ENCODE results near the gene PRPF40A. TPM values are rescaled to one million over a fixed set of nuclear protein-coding genes. Genes with fewer than 3 reads are reported as not detected.

Gene PRPF40A
- total and polyA plus RNA-seq, 2 of the 13 experiments (the other 11 are each of a cell fraction or from before 2014, with no cell fraction given) = 146 to 207 TPM

- no peak; the same call in 1 of the 2 replicates for TF ChIP-seq RNF219 (CRISPR knock-in tag; IDR thresholded peaks at IDR 0.05)
- peak; percentile 80 for TF ChIP-seq HNRNPK (IDR thresholded peaks at IDR 0.05; ENCODE audit: low read depth, low read length, poor library complexity, severe bottlenecking)
- TF ChIP-seq, protein P1, sequence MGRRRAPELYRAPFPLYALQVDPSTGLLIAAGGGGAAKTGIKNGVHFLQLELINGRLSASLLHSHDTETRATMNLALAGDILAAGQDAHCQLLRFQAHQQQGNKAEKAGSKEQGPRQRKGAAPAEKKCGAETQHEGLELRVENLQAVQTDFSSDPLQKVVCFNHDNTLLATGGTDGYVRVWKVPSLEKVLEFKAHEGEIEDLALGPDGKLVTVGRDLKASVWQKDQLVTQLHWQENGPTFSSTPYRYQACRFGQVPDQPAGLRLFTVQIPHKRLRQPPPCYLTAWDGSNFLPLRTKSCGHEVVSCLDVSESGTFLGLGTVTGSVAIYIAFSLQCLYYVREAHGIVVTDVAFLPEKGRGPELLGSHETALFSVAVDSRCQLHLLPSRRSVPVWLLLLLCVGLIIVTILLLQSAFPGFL (CRISPR knock-in tag; IDR thresholded peaks at IDR 0.05) = no peak
- peak; percentile 84 for TF ChIP-seq PATZ1 (CRISPR knock-in tag; IDR thresholded peaks at IDR 0.05)
- TF ChIP-seq, protein P2, sequence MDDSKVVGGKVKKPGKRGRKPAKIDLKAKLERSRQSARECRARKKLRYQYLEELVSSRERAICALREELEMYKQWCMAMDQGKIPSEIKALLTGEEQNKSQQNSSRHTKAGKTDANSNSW (CRISPR knock-in tag; IDR thresholded peaks at IDR 0.05; ENCODE audit: borderline replicate concordance) = peak; percentile 45; the same call in 1 of the 2 replicates
- TF ChIP-seq MIER3 (CRISPR knock-in tag; IDR thresholded peaks at IDR 0.05; ENCODE audit: borderline replicate concordance) = peak; percentile 31; the same call in 1 of the 2 replicates
- no peak for TF ChIP-seq IKZF1 (IDR thresholded peaks at IDR 0.05)
- TF ChIP-seq ZNF230 (CRISPR knock-in tag; IDR thresholded peaks at IDR 0.05) = peak; percentile 87; the same call in 1 of the 2 replicates
- TF ChIP-seq BCLAF1 (IDR thresholded peaks at IDR 0.05) = no peak
- TF ChIP-seq AHR (CRISPR knock-in tag; IDR thresholded peaks at IDR 0.05) = peak; percentile 13; the same call in 1 of the 2 replicates
- no peak for TF ChIP-seq ZNF264 (CRISPR knock-in tag; IDR thresholded peaks at IDR 0.05)
- no peak for TF ChIP-seq SYNCRIP (IDR thresholded peaks at IDR 0.05; ENCODE audit: insufficient read depth, low read depth, low read length)
- TF ChIP-seq EP300 (IDR thresholded peaks at IDR 0.05; ENCODE audit: low read depth in 2 of 2, low read length in 2 of 2) = 0 out of 4 replicates have a peak, but pooled peaks of 1 of the 2 experiments have one; percentile 17
- TF ChIP-seq EP300 (CRISPR knock-in tag; IDR thresholded peaks at IDR 0.05; ENCODE audit: borderline replicate concordance) = no peak; the same call in 1 of the 2 replicates
- TF ChIP-seq ARID5B (CRISPR knock-in tag; IDR thresholded peaks at IDR 0.05) = peak; percentile 12
Measured at GRCh38 chr2:152717228-152718075, at the start of gene PRPF40A (continued).

Data from HepG2 (cell line).